Measurements from ENCODE around the gene SPRN.

GRCh38 chr10:133377025-133377817, 47.2 kb downstream of the SPRN start:
- no peak for TF ChIP-seq ZFP30 (CRISPR knock-in tag; IDR thresholded peaks at IDR 0.05)
- no peak for TF ChIP-seq ZNF70 (CRISPR knock-in tag; IDR thresholded peaks at IDR 0.05)
- TF ChIP-seq CREB5 (CRISPR knock-in tag; IDR thresholded peaks at IDR 0.05; ENCODE audit: low read depth): no peak
- TF ChIP-seq ARNTL (CRISPR knock-in tag; IDR thresholded peaks at IDR 0.05; ENCODE audit: borderline replicate concordance, low read depth): no peak
- TF ChIP-seq, protein P1, sequence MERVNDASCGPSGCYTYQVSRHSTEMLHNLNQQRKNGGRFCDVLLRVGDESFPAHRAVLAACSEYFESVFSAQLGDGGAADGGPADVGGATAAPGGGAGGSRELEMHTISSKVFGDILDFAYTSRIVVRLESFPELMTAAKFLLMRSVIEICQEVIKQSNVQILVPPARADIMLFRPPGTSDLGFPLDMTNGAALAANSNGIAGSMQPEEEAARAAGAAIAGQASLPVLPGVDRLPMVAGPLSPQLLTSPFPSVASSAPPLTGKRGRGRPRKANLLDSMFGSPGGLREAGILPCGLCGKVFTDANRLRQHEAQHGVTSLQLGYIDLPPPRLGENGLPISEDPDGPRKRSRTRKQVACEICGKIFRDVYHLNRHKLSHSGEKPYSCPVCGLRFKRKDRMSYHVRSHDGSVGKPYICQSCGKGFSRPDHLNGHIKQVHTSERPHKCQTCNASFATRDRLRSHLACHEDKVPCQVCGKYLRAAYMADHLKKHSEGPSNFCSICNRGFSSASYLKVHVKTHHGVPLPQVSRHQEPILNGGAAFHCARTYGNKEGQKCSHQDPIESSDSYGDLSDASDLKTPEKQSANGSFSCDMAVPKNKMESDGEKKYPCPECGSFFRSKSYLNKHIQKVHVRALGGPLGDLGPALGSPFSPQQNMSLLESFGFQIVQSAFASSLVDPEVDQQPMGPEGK (CRISPR knock-in tag; IDR thresholded peaks at IDR 0.05; ENCODE audit: borderline replicate concordance): no peak

Measured in SK-N-SH treated with all-trans-retinoic acid at 6 μM for 48 hours (cell line).